Measurements from ENCODE around the gene PHKB. TPM values are rescaled to one million over a fixed set of nuclear protein-coding genes. Genes with fewer than 3 reads are reported as not detected.
"Not testable (repeated sequence)": the region's sequence is repeated elsewhere in the genome, so short reads cannot be mapped to it uniquely, and the experiment has no call there.

Gene PHKB
- total RNA-seq, 1 donor from 2014 or later, result 194 TPM

- DNase-seq (ENCODE audit: low spot score in 2 of 2); FAIRE-seq: not testable (repeated sequence)
Measured at GRCh38 chr16:47554587-47554986, 93.5 kb downstream of the PHKB start.

- FAIRE-seq, result no peak
- DNase-seq (ENCODE audit: low spot score in 2 of 2), result no peak
Measured at GRCh38 chr16:47561286-47561685, 100.2 kb downstream of the PHKB start.

- DNase-seq (ENCODE audit: low spot score in 2 of 2) (no peak), FAIRE-seq (no peak)
Measured at GRCh38 chr16:47562366-47562765, 101.2 kb downstream of the PHKB start.

- FAIRE-seq (no peak), DNase-seq (ENCODE audit: low spot score in 2 of 2) (no peak)
Measured at GRCh38 chr16:47565454-47565853, 104.3 kb downstream of the PHKB start.

- FAIRE-seq (no peak), DNase-seq (ENCODE audit: low spot score in 2 of 2) (no peak)
Measured at GRCh38 chr16:47567321-47567720, 106.2 kb downstream of the PHKB start.

- no peak for DNase-seq (ENCODE audit: low spot score in 2 of 2)
- FAIRE-seq, result no peak
Measured at GRCh38 chr16:47568351-47568750, 107.2 kb downstream of the PHKB start.

- FAIRE-seq, result no peak
- DNase-seq (ENCODE audit: low spot score in 2 of 2), result no peak
Measured at GRCh38 chr16:47571049-47571448, 109.9 kb downstream of the PHKB start.

- DNase-seq (ENCODE audit: low spot score in 2 of 2), result no peak
- FAIRE-seq, result no peak
Measured at GRCh38 chr16:47571711-47572110, 110.6 kb downstream of the PHKB start.

- FAIRE-seq (no peak), DNase-seq (ENCODE audit: low spot score in 2 of 2) (no peak)
Measured at GRCh38 chr16:47574091-47575054, 113.2 kb downstream of the PHKB start.

- FAIRE-seq (peak; percentile 51), DNase-seq (ENCODE audit: low spot score in 2 of 2) (no peak)
Measured at GRCh38 chr16:47577029-47577428, 115.9 kb downstream of the PHKB start.

GRCh38 chr16:47578033-47578432 lies 116.9 kb downstream of the PHKB start:
- FAIRE-seq (no peak), DNase-seq (ENCODE audit: low spot score in 2 of 2) (no peak)

GRCh38 chr16:47578573-47578972 lies 117.4 kb downstream of the PHKB start:
- FAIRE-seq (no peak), DNase-seq (ENCODE audit: low spot score in 2 of 2) (no peak)

- FAIRE-seq, result no peak
- no peak for DNase-seq (ENCODE audit: low spot score in 2 of 2)
Measured at GRCh38 chr16:47581114-47581513, 120.0 kb downstream of the PHKB start.

GRCh38 chr16:47584464-47585225 lies 123.5 kb downstream of the PHKB start:
- FAIRE-seq (no peak), DNase-seq (ENCODE audit: low spot score in 2 of 2) (no peak)

- FAIRE-seq (no peak), DNase-seq (ENCODE audit: low spot score in 2 of 2) (no peak)
Measured at GRCh38 chr16:47586121-47586520, 125.0 kb downstream of the PHKB start.

GRCh38 chr16:47590472-47590871 lies 129.3 kb downstream of the PHKB start:
- DNase-seq (ENCODE audit: low spot score in 2 of 2) (no peak), FAIRE-seq (no peak)

GRCh38 chr16:47592232-47592631 lies 131.1 kb downstream of the PHKB start:
- no peak for FAIRE-seq

GRCh38 chr16:47599512-47599911 lies 138.4 kb downstream of the PHKB start:
- DNase-seq (ENCODE audit: low spot score in 2 of 2) (no peak), FAIRE-seq (no peak)

More at GRCh38 chr16:47592232-47592631, 131.1 kb downstream of the PHKB start:
- DNase-seq (ENCODE audit: low spot score in 2 of 2), result no peak

- DNase-seq (ENCODE audit: low spot score in 2 of 2) (no peak), FAIRE-seq (no peak)
Measured at GRCh38 chr16:47600376-47600775, 139.2 kb downstream of the PHKB start.

GRCh38 chr16:47604306-47604705 lies 143.2 kb downstream of the PHKB start:
- DNase-seq (ENCODE audit: low spot score in 2 of 2), result no peak
- FAIRE-seq, result no peak

GRCh38 chr16:47611042-47611441 lies 149.9 kb downstream of the PHKB start:
- no peak for FAIRE-seq
- DNase-seq (ENCODE audit: low spot score in 2 of 2), result no peak

Data from frontal cortex (tissue), 4 donors.